ENCODE data around the gene LPCAT1. TPM values are rescaled to one million over a fixed set of nuclear protein-coding genes. Genes with fewer than 3 reads are reported as not detected.
"Not testable (repeated sequence)": the region's sequence is repeated elsewhere in the genome, so short reads cannot be mapped to it uniquely, and the experiment has no call there.

Gene LPCAT1
- total RNA-seq, 1 donor from 2014 or later = 37.9 TPM

- Mint-ChIP-seq H3K27me3 (ENCODE audit: unreplicated experiment) (no peaks in the 10 kb centered on the region), H3K27ac (ENCODE audit: unreplicated experiment) (no peak overlapping the region), H3K9me3 (ENCODE audit: unreplicated experiment) (no peaks in the 10 kb centered on the region), H3K4me3 (ENCODE audit: unreplicated experiment) (no peak overlapping the region), H3K36me3 (ENCODE audit: unreplicated experiment) (peaks cover 41% of the 10 kb centered on the region), H3K4me1 (ENCODE audit: unreplicated experiment) (peaks cover 7% of the 10 kb centered on the region)
- TF ChIP-seq, protein P1, sequence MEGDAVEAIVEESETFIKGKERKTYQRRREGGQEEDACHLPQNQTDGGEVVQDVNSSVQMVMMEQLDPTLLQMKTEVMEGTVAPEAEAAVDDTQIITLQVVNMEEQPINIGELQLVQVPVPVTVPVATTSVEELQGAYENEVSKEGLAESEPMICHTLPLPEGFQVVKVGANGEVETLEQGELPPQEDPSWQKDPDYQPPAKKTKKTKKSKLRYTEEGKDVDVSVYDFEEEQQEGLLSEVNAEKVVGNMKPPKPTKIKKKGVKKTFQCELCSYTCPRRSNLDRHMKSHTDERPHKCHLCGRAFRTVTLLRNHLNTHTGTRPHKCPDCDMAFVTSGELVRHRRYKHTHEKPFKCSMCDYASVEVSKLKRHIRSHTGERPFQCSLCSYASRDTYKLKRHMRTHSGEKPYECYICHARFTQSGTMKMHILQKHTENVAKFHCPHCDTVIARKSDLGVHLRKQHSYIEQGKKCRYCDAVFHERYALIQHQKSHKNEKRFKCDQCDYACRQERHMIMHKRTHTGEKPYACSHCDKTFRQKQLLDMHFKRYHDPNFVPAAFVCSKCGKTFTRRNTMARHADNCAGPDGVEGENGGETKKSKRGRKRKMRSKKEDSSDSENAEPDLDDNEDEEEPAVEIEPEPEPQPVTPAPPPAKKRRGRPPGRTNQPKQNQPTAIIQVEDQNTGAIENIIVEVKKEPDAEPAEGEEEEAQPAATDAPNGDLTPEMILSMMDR (IDR thresholded peaks at IDR 0.05) = no peak
- DNase-seq (ENCODE audit: extremely low spot score, unreplicated experiment) = no peak
Measured at GRCh38 chr5:1463326-1464095, 60.2 kb downstream of the LPCAT1 start.

- Mint-ChIP-seq H3K4me3 (ENCODE audit: unreplicated experiment) (peak overlapping the region; percentile 30), H3K27ac (ENCODE audit: unreplicated experiment) (peak overlapping the region; percentile 77), H3K9me3 (ENCODE audit: unreplicated experiment) (no peaks in the 10 kb centered on the region), H3K36me3 (ENCODE audit: unreplicated experiment) (peaks cover 36% of the 10 kb centered on the region), H3K27me3 (ENCODE audit: unreplicated experiment) (no peaks in the 10 kb centered on the region), H3K4me1 (ENCODE audit: unreplicated experiment) (peaks cover 7% of the 10 kb centered on the region)
- TF ChIP-seq, protein P1 (IDR thresholded peaks at IDR 0.05) = no peak
- no peak for DNase-seq (ENCODE audit: extremely low spot score, unreplicated experiment)
Measured at GRCh38 chr5:1462358-1462757, 61.4 kb downstream of the LPCAT1 start.

DNA sequence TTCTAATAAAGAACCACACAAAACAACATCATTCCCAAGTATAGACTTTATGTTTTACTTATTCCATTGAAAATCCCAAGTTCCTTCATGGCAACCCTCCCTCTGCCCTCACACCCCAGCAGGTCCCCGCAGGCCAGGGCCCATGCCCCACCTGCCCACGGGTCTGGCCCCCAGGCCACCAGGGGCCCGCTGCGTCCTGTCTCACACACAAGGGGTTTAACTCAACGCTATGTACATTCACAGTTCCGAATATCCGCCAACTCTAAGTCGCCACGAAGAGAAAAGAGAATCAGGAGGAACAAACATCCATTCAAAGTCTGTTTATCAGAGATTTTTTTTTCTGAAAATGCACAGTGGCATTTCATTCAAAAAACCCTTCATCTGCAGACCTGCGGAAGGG, 62.4 kb downstream of the LPCAT1 start:
- Mint-ChIP-seq H3K36me3 (ENCODE audit: unreplicated experiment) (peaks cover 36% of the 10 kb centered on the region), H3K4me3 (ENCODE audit: unreplicated experiment) (no peak overlapping the region), H3K27me3 (ENCODE audit: unreplicated experiment) (no peaks in the 10 kb centered on the region), H3K4me1 (ENCODE audit: unreplicated experiment) (peaks cover 7% of the 10 kb centered on the region), H3K27ac (ENCODE audit: unreplicated experiment) (no peak overlapping the region), H3K9me3 (ENCODE audit: unreplicated experiment) (peaks cover 7% of the 10 kb centered on the region)
- DNase-seq (ENCODE audit: extremely low spot score, unreplicated experiment) = no peak
- TF ChIP-seq, protein P1 (IDR thresholded peaks at IDR 0.05) = no peak

DNA sequence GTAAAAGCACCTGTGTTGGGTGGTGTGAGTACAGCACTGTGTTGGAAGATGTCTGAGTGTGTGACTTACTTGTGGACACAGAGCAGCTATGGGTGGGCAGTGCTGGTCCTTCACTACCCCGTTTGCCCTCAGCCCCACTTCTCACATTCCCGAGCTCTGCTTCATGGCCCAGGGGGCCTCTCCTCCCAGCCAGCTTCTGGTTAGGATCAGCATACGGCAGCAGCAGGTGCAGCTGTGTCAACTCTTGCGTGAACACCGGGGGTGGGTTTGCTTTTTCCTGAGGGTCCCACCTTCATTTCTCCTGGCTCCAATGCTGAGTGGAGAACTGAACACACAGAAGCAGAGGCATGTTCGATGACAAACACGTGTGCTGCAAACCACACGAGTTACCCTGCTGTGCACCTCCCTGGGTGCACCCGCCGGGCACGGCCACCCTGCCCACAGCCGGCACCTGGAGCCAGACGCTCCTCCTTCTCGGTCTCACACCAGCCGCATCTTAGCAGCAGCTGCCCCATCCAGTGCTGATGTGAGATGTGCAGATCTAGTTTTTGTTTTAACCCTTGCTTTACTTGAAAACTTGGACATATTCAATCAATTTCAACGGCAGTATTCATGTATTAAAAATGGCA, 63.6 kb downstream of the LPCAT1 start:
- no peak overlapping the region for H3K4me3 Mint-ChIP-seq (ENCODE audit: unreplicated experiment)
- no peaks in the 10 kb centered on the region for H3K27me3 Mint-ChIP-seq (ENCODE audit: unreplicated experiment)
- H3K9me3 Mint-ChIP-seq (ENCODE audit: unreplicated experiment) = peaks cover 7% of the 10 kb centered on the region
- peaks cover 33% of the 10 kb centered on the region for H3K36me3 Mint-ChIP-seq (ENCODE audit: unreplicated experiment)
- H3K27ac Mint-ChIP-seq (ENCODE audit: unreplicated experiment) = no peak overlapping the region
- TF ChIP-seq, protein P1 (IDR thresholded peaks at IDR 0.05) = no peak
- DNase-seq (ENCODE audit: extremely low spot score, unreplicated experiment) = no peak
- H3K4me1 Mint-ChIP-seq (ENCODE audit: unreplicated experiment) = peaks cover 7% of the 10 kb centered on the region

GRCh38 chr5:1459435-1459834, 64.3 kb downstream of the LPCAT1 start:
- H3K27me3 Mint-ChIP-seq (ENCODE audit: unreplicated experiment); DNase-seq (ENCODE audit: extremely low spot score, unreplicated experiment); H3K27ac Mint-ChIP-seq (ENCODE audit: unreplicated experiment); H3K4me3 Mint-ChIP-seq (ENCODE audit: unreplicated experiment); H3K4me1 Mint-ChIP-seq (ENCODE audit: unreplicated experiment): not testable (repeated sequence)
- peaks cover 33% of the 10 kb centered on the region for H3K36me3 Mint-ChIP-seq (ENCODE audit: unreplicated experiment)
- H3K9me3 Mint-ChIP-seq (ENCODE audit: unreplicated experiment) = peaks cover 11% of the 10 kb centered on the region

DNA sequence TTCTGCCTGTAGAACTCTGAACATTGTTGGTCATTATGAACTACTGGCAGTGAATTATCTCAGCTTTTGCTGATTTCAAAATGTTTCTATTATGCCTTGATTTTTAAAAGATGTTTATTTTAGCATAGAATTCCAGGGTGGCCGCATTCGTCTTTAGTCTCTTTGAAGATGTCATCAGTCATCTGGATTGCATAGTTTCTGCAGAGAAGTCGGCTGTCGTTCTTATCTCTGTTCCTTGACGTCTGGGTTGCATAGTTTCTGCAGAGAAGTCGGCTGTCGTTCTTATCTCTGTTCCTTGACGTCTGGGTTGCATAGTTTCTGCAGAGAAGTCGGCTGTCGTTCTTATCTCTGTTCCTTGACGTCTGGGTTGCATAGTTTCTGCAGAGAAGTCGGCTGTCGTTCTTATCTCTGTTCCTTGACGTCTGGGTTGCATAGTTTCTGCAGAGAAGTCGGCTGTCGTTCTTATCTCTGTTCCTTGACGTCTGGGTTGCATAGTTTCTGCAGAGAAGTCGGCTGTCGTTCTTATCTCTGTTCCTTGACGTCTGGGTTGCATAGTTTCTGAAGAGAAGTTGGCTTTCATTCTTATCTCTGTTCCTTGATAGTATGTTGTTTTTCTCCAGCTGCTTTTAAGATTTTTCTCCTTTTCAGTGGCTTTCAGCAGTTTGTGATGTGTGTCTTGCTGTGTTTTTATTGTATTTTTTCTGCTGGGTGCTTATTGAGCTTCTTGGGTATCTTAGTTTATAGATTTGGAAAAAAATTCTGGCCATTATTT, 67.5 kb downstream of the LPCAT1 start:
- Mint-ChIP-seq H3K27me3 (ENCODE audit: unreplicated experiment) (peaks cover 16% of the 10 kb centered on the region), H3K36me3 (ENCODE audit: unreplicated experiment) (peaks cover 12% of the 10 kb centered on the region), H3K9me3 (ENCODE audit: unreplicated experiment) (peaks cover 28% of the 10 kb centered on the region)
- not testable (repeated sequence) for H3K4me1 Mint-ChIP-seq (ENCODE audit: unreplicated experiment); H3K27ac Mint-ChIP-seq (ENCODE audit: unreplicated experiment); H3K4me3 Mint-ChIP-seq (ENCODE audit: unreplicated experiment); DNase-seq (ENCODE audit: extremely low spot score, unreplicated experiment)
